ENCODE data around the gene SEMA6A. TPM values are rescaled to one million over a fixed set of nuclear protein-coding genes. Genes with fewer than 3 reads are reported as not detected.

Gene SEMA6A
- total and polyA plus RNA-seq, 2 experiments from 2014 or later = 233 to 400 TPM

- no peak overlapping the region for H3K27ac ChIP-seq (ENCODE audit: low read depth)
- H3K27ac Mint-ChIP-seq = no peak overlapping the region
Observed at GRCh38 chr5:116553366-116553765, 21.3 kb downstream of the SEMA6A start.

More at GRCh38 chr5:116553366-116553765, 21.3 kb downstream of the SEMA6A start:
- peak overlapping the region; percentile 50; the same call in 1 of the 2 replicates for H3K4me2 ChIP-seq
- Mint-ChIP-seq H3K27me3 (ENCODE audit: insufficient read depth, low read depth, poor library complexity) (peaks cover 2% of the 10 kb centered on the region), H3K9me3 (no peaks in the 10 kb centered on the region), H3K36me3 (ENCODE audit: low read depth) (peaks cover 10% of the 10 kb centered on the region), H3K4me3 (no peak overlapping the region), H3K4me1 (peaks cover 73% of the 10 kb centered on the region)
- H2AFZ ChIP-seq = no peak overlapping the region
- no peaks in the 10 kb centered on the region for H3K9me2 ChIP-seq (ENCODE audit: insufficient read depth)
- H3K27me3 ChIP-seq (ENCODE audit: insufficient read depth) = no peaks in the 10 kb centered on the region
- TF ChIP-seq, protein P1, sequence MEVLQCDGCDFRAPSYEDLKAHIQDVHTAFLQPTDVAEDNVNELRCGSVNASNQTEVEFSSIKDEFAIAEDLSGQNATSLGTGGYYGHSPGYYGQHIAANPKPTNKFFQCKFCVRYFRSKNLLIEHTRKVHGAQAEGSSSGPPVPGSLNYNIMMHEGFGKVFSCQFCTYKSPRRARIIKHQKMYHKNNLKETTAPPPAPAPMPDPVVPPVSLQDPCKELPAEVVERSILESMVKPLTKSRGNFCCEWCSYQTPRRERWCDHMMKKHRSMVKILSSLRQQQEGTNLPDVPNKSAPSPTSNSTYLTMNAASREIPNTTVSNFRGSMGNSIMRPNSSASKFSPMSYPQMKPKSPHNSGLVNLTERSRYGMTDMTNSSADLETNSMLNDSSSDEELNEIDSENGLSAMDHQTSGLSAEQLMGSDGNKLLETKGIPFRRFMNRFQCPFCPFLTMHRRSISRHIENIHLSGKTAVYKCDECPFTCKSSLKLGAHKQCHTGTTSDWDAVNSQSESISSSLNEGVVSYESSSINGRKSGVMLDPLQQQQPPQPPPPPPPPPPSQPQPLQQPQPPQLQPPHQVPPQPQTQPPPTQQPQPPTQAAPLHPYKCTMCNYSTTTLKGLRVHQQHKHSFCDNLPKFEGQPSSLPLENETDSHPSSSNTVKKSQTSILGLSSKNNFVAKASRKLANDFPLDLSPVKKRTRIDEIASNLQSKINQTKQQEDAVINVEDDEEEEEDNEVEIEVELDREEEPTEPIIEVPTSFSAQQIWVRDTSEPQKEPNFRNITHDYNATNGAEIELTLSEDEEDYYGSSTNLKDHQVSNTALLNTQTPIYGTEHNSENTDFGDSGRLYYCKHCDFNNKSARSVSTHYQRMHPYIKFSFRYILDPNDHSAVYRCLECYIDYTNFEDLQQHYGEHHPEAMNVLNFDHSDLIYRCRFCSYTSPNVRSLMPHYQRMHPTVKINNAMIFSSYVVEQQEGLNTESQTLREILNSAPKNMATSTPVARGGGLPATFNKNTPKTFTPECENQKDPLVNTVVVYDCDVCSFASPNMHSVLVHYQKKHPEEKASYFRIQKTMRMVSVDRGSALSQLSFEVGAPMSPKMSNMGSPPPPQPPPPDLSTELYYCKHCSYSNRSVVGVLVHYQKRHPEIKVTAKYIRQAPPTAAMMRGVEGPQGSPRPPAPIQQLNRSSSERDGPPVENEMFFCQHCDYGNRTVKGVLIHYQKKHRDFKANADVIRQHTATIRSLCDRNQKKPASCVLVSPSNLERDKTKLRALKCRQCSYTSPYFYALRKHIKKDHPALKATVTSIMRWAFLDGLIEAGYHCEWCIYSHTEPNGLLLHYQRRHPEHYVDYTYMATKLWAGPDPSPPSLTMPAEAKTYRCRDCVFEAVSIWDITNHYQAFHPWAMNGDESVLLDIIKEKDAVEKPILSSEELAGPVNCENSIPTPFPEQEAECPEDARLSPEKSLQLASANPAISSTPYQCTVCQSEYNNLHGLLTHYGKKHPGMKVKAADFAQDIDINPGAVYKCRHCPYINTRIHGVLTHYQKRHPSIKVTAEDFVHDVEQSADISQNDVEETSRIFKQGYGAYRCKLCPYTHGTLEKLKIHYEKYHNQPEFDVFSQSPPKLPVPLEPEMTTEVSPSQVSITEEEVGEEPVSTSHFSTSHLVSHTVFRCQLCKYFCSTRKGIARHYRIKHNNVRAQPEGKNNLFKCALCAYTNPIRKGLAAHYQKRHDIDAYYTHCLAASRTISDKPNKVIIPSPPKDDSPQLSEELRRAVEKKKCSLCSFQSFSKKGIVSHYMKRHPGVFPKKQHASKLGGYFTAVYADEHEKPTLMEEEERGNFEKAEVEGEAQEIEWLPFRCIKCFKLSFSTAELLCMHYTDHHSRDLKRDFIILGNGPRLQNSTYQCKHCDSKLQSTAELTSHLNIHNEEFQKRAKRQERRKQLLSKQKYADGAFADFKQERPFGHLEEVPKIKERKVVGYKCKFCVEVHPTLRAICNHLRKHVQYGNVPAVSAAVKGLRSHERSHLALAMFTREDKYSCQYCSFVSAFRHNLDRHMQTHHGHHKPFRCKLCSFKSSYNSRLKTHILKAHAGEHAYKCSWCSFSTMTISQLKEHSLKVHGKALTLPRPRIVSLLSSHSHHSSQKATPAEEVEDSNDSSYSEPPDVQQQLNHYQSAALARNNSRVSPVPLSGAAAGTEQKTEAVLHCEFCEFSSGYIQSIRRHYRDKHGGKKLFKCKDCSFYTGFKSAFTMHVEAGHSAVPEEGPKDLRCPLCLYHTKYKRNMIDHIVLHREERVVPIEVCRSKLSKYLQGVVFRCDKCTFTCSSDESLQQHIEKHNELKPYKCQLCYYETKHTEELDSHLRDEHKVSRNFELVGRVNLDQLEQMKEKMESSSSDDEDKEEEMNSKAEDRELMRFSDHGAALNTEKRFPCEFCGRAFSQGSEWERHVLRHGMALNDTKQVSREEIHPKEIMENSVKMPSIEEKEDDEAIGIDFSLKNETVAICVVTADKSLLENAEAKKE (CRISPR knock-in tag; IDR thresholded peaks at IDR 0.05) = no peak
- TF ChIP-seq NANOG (IDR thresholded peaks at IDR 0.05; ENCODE audit: borderline replicate concordance) = no peak
- TF ChIP-seq EZH2 (IDR thresholded peaks at IDR 0.05; ENCODE audit: low read depth, unreplicated experiment) = no peak
- TF ChIP-seq CREB1 (CRISPR knock-in tag; IDR thresholded peaks at IDR 0.05; ENCODE audit: low read depth) = no peak
- no peak for TF ChIP-seq REST (IDR thresholded peaks at IDR 0.05; ENCODE audit: unreplicated experiment)
- H4K20me1 ChIP-seq (replicated peaks; ENCODE audit: insufficient read depth) = peaks cover 96% of the 10 kb centered on the region
- H3K4me3 ChIP-seq = no peak overlapping the region
- peaks cover 100% of the 10 kb centered on the region for H3K79me2 ChIP-seq (replicated peaks; ENCODE audit: insufficient read depth)
- ATAC-seq (peak; percentile 36), DNase-seq (ENCODE audit: low spot score) (no peak)
- no peaks in the 10 kb centered on the region; the same call in 1 of the 2 replicates for H3K36me3 ChIP-seq (ENCODE audit: insufficient read depth)
- no peaks in the 10 kb centered on the region for H3F3A ChIP-seq (replicated peaks; ENCODE audit: low read depth)
- peaks cover 87% of the 10 kb centered on the region for H3K4me1 ChIP-seq (ENCODE audit: insufficient read depth)

Data from GM23338 (cell line).